GM18505 (cell line): Measurements from ENCODE around the gene MTERF4.

Experiments used
- ATAC-seq: cut with Tn5 transposase; IDR thresholded peaks from one replicate; pipeline ENCODE4 v1.9.1; 2021; ENCODE audit not compliant: unreplicated experiment
- POLR2A ChIP-seq: IDR thresholded peaks from 4 replicates; pipeline ENCODE4 v1.6.1; 2011; ENCODE audit warnings: borderline replicate concordance; ENCODE audit not compliant: insufficient read depth, insufficient read length; ENCODE audit errors: extremely low read depth

MTERF4 gene

GRCh38 chr2:241063587-241063986, 38.5 kb downstream of the MTERF4 start:
- ATAC-seq, result no peak
- TF ChIP-seq POLR2A, result no peak

GRCh38 chr2:241063093-241063551, 39.0 kb downstream of the MTERF4 start:
- no peak for ATAC-seq
- TF ChIP-seq POLR2A, result no peak

- no peak for TF ChIP-seq POLR2A
These were observed 39.5 kb downstream of the MTERF4 start for GRCh38 chr2:241062389-241063092.

GRCh38 chr2:241061275-241061674, 40.8 kb downstream of the MTERF4 start:
- ATAC-seq, result no peak

More at GRCh38 chr2:241062389-241063092, 39.5 kb downstream of the MTERF4 start:
- ATAC-seq, result no peak

GRCh38 chr2:241053576-241054251, 48.4 kb downstream of the MTERF4 start:
- ATAC-seq, result no peak
- TF ChIP-seq POLR2A, result no peak

More at GRCh38 chr2:241061275-241061674, 40.8 kb downstream of the MTERF4 start:
- TF ChIP-seq POLR2A, result no peak

GRCh38 chr2:241052677-241053360, 49.3 kb downstream of the MTERF4 start:
- no peak for ATAC-seq
- no peak for TF ChIP-seq POLR2A

GRCh38 chr2:241051578-241052487, 50.3 kb downstream of the MTERF4 start:
- TF ChIP-seq POLR2A, result no peak
- ATAC-seq, result no peak

- ATAC-seq, result no peak
- no peak for TF ChIP-seq POLR2A
These were observed 51.2 kb downstream of the MTERF4 start for GRCh38 chr2:241050624-241051577.

GRCh38 chr2:241049739-241050623, 52.1 kb downstream of the MTERF4 start:
- ATAC-seq, result no peak
- TF ChIP-seq POLR2A, result no peak

GRCh38 chr2:241048949-241049343, 53.1 kb downstream of the MTERF4 start:
- no peak for ATAC-seq
- TF ChIP-seq POLR2A, result no peak

- TF ChIP-seq POLR2A, result no peak
- ATAC-seq, result no peak
These were observed 53.7 kb downstream of the MTERF4 start for GRCh38 chr2:241048149-241048948.
